Right renal pelvis (tissue), 4 donors: ENCODE measurements around the gene EPO. TPM values are rescaled to one million over a fixed set of nuclear protein-coding genes. Genes with fewer than 3 reads are reported as not detected.
"Not testable (repeated sequence)": the region's sequence is repeated elsewhere in the genome, so short reads cannot be mapped to it uniquely, and the experiment has no call there.

ENCODE experiments used
- DNase-seq, 4 donors: peaks; one replicate each; pipeline ENCODE4 v3.0.0-alpha.2; 2013; ENCODE audit warnings: low read depth in 4 of 4, low spot score in 3 of 4, missing footprints in 1 of 4
- polyA plus RNA-seq, 4 donors: library from polyadenylated mRNA; unstranded; fragments of 120-200 nt; gene quantifications; one replicate each; pipeline ENCODE4 v1.2.1, GENCODE V29; 2013; ENCODE audit not compliant: insufficient read length in 4 of 4

The EPO gene
- polyA plus RNA-seq, 4 donors, result 0.08 to 0.16 TPM; not detected in 2

DNA sequence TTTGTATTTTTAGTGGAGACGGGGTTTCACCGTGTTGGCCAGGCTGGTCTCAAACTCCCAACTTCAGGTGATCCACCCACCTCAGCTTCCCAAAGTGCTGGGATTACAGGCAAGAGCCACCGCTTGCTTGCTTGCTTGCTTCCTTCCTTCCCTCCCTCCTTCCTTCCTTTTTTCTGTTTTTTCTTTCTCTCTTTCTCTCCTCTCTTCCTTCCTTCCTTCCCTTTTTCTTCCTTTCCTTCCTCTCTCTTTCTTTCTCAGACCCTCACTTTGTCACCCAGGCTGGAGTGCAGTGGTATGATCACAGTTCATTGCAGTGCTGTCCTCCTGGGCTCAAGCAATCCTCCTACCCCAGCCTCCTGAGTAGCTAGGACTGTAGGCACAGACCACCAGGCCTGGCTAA, 19.2 kb upstream of the EPO start:
- not testable (repeated sequence) for DNase-seq

- DNase-seq, result peak; percentile 45 to 76 (median 59)
Measured at GRCh38 chr7:100705320-100705752, 14.9 kb upstream of the EPO start.

- peak; percentile 97 to 98 (median 97) for DNase-seq
Measured at GRCh38 chr7:100705753-100706671, 14.3 kb upstream of the EPO start, which contains the start of gene POP7. POP7 (plus strand) TSS chr7:100706121; CDS start chr7:100706831, 710 bp downstream.

DNA sequence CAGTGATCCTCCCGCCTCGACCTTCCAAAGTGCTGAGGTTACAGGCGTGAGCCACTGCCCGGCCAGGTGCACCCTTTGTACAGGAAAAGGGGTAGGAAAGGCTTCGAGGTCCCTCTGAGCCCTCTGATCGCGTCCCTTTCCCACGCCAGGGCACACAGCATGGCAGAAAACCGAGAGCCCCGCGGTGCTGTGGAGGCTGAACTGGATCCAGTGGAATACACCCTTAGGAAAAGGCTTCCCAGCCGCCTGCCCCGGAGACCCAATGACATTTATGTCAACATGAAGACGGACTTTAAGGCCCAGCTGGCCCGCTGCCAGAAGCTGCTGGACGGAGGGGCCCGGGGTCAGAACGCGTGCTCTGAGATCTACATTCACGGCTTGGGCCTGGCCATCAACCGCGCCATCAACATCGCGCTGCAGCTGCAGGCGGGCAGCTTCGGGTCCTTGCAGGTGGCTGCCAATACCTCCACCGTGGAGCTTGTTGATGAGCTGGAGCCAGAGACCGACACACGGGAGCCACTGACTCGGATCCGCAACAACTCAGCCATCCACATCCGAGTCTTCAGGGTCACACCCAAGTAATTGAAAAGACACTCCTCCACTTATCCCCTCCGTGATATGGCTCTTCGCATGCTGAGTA, 13.5 kb upstream of the EPO start:
- no peak for DNase-seq

GRCh38 chr7:100708395-100708794, 11.9 kb upstream of the EPO start:
- no peak for DNase-seq

GRCh38 chr7:100710452-100710851, 9.8 kb upstream of the EPO start:
- no peak for DNase-seq

DNA sequence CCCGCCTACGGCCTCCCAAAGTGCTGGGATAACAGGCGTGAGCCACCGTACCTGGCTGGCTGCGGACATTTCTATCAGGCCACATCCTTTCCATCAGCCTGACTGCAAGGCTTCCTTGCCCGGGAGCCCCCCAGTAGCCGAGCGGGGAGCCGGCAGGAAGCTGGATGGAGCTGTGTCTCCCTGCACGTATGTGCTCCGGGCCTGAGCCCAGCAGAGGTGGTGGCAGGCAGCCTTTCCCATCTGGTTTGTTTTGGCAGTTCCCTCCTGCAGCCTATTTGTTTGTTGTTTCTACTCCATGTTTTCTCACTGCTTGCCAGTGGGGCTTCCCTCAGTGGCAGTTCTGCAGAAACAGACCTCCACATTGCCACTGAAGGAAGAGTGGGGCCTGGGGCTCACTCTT, 8.9 kb upstream of the EPO start:
- no peak for DNase-seq

DNA sequence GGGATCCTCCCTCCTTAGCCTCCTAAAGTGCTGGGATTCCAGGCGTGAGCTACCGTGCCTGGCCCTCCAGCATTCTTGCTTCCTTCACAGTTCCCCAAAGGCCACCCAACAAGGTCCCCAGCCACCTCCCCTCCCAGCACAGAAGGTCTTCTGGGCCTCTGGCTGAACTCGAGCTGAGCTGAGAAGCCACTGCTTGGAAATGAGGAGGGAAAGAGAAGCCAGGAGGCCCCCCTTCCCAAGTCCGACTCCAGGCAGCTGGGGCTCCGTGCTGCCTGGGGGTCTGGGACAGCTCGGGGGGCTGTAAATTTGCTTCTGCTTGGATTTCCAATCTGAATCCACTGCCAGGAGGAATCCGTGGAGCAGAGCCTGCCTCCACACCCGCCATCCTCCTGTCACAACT, 5.5 kb upstream of the EPO start:
- DNase-seq, result no peak

DNA sequence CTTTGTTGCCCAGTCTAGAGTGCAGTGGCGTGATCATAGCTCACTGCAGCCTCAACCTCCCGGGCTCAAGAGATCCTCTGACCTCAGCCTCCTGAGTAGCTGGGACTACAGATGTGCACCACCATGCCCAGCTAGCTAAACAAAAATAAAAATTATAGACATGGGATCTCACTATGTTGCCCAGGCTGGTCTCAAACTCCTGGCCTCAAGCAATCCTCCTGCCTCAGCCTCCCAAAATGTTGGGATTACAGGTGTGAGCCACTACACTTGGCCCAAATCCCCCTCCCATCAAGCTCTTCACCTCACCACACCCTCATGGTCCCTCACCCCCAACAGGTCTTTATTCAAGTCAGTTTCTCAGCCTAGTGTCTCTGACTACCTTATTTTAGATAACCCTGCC, 3.2 kb upstream of the EPO start:
- not testable (repeated sequence) for DNase-seq

- no peak for DNase-seq
Measured at GRCh38 chr7:100719523-100720278, 567 bp upstream of the EPO start.

DNA sequence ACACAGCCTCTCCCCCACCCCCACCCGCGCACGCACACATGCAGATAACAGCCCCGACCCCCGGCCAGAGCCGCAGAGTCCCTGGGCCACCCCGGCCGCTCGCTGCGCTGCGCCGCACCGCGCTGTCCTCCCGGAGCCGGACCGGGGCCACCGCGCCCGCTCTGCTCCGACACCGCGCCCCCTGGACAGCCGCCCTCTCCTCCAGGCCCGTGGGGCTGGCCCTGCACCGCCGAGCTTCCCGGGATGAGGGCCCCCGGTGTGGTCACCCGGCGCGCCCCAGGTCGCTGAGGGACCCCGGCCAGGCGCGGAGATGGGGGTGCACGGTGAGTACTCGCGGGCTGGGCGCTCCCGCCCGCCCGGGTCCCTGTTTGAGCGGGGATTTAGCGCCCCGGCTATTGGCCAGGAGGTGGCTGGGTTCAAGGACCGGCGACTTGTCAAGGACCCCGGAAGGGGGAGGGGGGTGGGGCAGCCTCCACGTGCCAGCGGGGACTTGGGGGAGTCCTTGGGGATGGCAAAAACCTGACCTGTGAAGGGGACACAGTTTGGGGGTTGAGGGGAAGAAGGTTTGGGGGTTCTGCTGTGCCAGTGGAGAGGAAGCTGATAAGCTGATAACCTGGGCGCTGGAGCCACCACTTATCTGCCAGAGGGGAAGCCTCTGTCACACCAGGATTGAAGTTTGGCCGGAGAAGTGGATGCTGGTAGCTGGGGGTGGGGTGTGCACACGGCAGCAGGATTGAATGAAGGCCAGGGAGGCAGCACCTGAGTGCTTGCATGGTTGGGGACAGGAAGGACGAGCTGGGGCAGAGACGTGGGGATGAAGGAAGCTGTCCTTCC, 620 bp downstream of the EPO start:
- DNase-seq, result no peak

DNA sequence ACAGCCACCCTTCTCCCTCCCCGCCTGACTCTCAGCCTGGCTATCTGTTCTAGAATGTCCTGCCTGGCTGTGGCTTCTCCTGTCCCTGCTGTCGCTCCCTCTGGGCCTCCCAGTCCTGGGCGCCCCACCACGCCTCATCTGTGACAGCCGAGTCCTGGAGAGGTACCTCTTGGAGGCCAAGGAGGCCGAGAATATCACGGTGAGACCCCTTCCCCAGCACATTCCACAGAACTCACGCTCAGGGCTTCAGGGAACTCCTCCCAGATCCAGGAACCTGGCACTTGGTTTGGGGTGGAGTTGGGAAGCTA, 1.2 kb downstream of the EPO start:
- no peak for DNase-seq

GRCh38 chr7:100722480-100723212, 2.4 kb downstream of the EPO start:
- no peak for DNase-seq

DNA sequence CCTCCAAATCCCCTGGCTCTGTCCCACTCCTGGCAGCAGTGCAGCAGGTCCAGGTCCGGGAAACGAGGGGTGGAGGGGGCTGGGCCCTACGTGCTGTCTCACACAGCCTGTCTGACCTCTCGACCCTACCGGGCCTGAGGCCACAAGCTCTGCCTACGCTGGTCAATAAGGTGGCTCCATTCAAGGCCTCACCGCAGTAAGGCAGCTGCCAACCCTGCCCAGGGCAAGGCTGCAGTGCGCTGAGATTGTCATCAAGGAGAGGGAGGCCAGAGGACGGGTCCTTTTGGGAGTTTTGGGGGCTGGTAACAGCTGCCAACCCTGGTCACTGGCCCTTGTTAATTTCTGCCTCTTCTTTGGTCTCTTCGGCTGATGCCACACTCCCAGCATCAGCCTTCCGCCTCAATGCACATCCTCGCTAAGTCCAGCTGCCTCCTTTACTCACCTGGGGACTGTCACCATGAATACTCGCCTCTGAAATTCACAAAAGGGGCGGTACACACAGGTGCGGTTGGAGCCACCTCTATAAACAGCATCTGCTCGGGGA, 3.5 kb downstream of the EPO start:
- DNase-seq, result no peak

GRCh38 chr7:100724364-100724763, 4.1 kb downstream of the EPO start:
- DNase-seq, result not testable (repeated sequence)

DNA sequence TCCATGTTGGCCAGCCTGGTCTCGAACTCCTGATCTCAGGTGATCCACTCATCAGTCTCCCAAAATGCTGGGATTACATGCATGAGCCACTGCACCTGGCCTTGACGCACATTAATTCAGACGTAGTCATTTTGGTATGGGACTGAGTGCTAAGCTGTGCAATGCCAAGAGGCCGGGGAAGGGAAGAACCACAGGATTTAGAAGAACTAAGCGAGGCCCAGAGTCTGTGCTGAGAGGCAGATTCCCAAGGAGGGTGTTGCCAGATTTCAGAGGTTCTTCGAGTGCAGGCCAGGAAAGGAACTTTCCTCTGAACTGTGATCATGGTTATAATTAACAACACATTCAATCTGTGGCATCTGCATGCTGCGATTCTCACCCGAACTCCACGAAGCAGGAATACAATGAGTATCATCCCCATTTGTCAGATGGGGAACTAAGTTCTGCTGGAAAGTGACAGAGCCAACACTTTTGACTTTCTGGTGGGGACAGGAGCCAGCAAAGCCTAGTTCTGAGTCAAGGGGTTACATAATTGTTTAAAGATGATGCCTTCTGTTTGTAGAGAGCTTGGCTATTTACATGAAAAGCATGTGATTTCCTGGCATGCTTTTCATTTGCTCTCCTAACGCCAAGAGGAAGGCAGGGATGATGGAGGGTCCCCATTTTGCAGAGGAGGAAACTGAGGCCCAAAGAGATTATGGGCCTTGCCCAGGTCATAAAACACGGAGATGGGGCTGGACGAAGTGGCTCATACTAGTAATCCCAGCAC, 6.9 kb downstream of the EPO start:
- no peak for DNase-seq

DNA sequence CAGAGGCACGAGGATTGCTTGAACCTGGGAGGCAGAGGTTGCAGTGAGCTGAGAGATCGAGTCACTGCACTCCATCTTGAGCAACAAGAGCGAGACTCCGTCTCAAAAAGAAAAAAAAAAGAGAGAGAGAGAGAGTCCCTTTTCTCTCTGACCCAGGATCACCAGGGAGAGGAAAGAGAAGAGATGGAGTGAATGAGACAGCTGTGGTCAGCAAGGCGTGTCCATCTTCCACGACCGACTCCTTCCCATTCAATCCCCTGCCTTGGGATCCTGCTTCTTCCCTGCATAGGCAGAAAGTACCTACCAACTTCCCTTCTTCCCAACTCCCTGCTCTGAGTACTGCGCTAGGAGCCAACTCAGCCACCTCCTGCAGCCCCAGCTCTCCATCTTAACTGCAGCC, 7.9 kb downstream of the EPO start:
- DNase-seq, result no peak

GRCh38 chr7:100730136-100730800, 10.0 kb downstream of the EPO start:
- no peak for DNase-seq
